HG03103 (cell line): ENCODE results near the gene FHAD1.
A peak's percentile ranks its signal among the peaks of the same experiment; 100 is the strongest.
"Not testable (repeated sequence)": the region's sequence is repeated elsewhere in the genome, so short reads cannot be mapped to it uniquely, and the experiment has no call there.

Experiments used
- ATAC-seq: cut with Tn5 transposase; IDR thresholded peaks from one replicate; pipeline ENCODE4 v1.9.1; 2021; ENCODE audit warnings: low read depth; ENCODE audit not compliant: unreplicated experiment

FHAD1 gene

DNA sequence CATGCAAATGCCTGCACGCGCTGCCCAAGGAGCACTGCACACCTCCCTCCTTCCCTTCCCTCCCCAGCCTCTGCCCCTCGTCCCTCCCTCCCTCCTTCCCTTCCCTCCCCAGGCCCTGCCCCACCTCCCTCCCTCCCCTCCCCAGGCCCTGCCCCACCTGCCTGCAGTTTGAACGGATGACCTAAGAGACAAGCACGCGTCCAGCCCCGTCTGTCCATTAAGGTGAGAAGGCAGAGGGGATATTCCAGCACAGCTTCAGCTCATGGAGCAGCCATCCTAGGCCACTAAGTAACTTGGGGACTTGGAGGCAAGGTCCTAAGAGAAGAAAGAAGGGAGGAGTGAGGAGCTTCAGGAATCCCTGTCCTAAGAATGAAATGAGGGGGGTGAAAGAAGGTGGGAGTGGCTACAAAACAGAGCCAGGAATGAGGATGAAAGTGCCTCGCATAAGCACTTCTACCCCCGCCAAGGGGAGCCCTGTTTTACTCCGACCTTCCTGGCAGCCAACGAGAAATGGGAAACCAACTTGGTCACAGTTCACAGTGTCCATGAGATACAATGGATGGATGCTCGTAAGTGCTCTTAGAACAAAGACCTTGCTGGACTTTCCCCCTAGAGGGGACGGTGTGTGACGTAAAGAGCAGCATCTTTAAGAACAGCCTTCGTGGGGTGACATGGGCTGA lies 141.3 kb downstream of the FHAD1 start:
- ATAC-seq, result no peak

GRCh38 chr1:15389828-15390227 lies 142.8 kb downstream of the FHAD1 start:
- not testable (repeated sequence) for ATAC-seq

- ATAC-seq, result no peak
Measured at GRCh38 chr1:15390667-15391066, 143.6 kb downstream of the FHAD1 start.

DNA sequence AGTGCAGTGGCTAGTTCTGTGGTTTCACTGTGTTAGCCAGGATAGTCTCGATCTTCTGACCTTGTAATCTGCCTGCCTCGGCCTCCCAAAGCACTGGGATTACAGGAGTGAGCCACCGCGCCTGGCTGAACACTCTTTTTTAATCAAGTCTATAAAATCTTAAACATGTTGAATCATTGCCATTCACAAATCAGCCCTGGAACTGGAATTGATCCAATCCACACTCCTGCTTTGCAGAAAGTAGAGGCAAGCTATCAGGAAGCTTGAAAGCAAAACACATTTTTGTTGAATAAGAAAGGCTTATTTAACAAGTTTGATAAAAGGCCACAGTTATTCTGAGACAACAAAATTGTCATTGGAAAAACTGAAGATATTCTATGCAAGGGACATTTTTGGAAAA lies 144.3 kb downstream of the FHAD1 start:
- ATAC-seq, result no peak

GRCh38 chr1:15393475-15394257 lies 146.6 kb downstream of the FHAD1 start:
- ATAC-seq, result no peak

- no peak for ATAC-seq
Measured at GRCh38 chr1:15394258-15394690, 147.3 kb downstream of the FHAD1 start.

DNA sequence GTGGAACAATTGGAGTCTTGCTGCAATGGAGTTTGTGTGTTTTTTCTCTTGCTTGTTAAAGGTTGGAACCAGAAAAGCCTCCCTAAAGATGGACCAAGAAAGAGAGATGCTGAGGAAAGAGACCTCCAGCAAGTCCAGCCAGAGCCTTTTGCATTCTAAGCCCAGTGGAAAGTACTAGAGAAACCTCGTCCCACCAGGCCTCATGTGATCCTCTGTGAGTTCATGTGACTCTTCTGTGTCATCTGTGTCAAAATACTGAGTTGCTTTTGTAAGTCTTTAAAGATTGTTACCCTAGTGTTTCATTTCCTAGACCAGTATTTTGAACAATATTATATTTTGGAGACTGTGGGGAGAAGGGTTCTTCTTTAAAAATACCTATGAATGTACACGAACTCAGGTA lies 150.2 kb downstream of the FHAD1 start:
- ATAC-seq, result no peak

DNA sequence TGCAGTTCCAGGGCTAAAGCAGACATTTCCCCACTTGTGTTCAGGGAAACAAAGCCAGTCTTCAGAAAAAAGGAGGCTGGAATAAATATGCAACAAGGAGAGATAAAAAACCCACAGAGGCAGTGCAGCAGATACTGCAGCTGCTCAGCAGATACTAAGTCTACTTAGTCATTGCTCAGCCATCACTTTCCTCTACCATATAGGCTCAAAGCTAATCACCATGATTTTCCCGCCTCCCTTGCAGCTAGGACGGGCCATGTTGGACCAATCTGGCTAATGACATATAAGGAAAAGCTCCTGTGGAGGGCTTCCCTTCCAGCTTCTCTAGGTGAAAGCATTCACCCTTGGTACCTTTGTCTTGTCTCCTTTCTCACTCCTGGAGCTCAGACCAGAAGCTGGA lies 152.7 kb downstream of the FHAD1 start:
- ATAC-seq, result no peak

DNA sequence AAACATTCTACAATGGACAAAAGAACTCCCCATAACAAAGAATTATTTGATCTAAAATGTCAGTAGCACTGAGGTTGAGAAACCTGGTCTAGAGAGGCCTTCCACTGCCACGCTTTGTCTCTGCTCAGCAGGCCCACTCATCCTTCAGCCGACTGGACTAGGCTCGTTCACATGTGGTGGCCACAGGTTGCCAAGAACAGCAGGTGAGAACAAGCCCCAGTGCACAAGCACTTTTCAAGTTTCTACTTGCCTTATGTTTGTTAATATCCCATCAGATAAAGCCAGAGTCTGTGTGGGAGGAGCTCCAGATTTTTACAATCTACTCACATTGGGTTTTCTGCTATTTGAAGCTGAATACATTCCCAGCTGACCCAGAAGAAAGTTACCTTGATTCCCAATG lies 153.6 kb downstream of the FHAD1 start:
- ATAC-seq, result no peak

DNA sequence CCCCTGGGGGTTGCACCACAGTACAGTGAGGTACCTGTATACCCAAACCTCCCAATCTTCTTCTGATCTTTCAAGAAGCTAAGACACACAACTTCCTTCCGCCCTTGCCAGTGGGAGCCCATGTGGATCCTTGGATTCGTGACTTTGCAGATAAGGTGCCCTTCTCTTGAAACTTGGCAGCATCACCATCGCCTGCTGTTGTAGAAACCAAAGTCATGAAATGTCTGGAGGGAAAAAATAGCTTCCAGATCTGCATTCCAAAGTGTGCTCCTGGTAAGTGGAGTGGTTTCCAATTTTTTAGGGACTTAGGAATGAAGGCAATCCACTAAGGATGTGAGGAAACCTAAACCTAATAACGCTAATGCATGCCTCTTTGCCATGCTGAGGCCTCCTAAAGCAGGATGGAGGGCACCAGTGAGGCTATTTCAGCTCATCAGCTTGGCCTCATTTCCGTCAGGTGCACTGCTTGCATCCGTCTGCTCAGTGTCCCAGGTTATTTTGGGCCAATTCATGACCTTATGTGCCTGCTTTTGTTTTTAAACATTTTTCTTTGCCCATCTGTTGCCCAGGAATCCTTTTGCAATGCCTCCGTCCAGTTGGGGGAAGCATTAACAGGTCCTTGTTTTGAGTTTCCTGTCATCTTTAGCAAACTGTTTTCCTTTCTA lies 154.5 kb downstream of the FHAD1 start:
- ATAC-seq, result no peak

- ATAC-seq, result no peak
Measured at GRCh38 chr1:15402809-15403450, 155.9 kb downstream of the FHAD1 start.

DNA sequence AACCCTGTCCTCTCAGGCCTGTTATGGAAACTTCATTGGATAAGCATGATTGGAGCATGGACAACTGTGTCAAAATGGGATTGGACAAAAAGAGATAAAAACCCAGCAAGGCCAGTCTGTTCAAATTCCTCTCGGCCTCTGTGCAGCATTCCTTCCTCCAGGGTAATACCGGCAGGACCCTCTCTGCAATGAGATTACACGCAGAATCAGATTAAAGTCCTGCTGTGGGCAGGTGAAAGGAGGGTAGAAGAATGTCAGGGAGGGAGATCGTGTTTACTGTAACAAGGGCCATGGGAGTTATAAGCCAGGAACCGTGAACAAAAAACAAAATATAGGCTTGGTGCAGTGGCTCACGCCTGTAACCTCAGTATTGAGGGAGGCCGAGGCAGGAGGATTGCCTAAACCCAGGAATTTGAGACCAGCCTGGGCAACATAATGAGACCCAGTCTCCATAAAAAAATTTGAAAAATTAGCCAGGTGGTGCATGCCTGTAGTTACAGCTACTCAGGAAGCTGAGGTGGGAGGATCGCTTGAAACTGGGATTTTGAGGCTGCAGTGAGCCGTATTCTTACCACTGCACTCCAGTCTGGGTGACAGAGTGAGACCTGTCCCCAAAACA lies 157.0 kb downstream of the FHAD1 start:
- ATAC-seq, result no peak

- ATAC-seq, result no peak
Measured at GRCh38 chr1:15405106-15405850, 158.3 kb downstream of the FHAD1 start.

- no peak for ATAC-seq
Measured at GRCh38 chr1:15406614-15407559, 159.9 kb downstream of the FHAD1 start.

DNA sequence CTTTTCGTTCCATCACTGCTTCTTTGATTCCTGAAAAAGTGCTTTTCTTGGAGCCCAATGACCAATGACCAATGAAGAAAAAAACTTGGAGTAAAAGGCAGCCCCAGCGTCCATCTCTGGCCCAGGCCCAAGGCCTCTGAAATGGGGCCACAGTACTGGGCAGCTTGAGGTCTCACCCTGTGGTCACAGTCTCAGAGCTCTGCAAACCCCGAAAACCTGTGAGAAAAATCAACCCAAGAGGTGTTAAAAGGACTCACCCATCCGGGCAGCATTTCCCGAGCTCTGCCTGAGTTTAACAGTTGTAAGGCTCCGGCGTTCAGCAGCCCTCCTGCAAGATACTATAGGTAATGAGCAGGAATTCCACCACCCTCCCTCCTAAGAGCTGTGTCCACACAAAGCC lies 160.6 kb downstream of the FHAD1 start:
- ATAC-seq, result no peak

DNA sequence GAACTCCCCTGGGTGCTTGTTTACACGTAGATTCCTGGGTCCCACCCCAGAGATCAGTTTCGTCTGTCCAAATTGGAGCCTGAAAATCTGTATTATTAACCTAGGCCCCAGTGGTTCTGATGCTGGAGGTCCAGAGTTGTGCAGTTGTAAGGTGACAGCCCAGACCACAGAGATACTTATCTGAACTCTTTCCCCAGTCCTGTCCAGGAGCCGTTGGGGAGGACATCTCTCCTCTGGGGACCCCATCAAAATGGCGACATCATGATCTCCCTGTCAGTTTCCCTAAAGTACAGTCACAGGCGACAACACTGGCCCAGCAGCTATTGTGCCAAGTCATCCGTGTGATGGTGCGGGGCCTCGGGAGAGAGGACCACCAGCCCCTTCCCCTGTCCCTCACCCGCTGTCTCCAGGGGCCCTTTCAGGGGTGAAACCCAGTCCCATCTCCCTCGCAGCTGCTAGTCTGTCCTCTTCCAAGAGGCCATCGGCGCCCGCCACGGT lies 161.9 kb downstream of the FHAD1 start:
- ATAC-seq, result no peak

GRCh38 chr1:15409388-15410222 lies 162.6 kb downstream of the FHAD1 start, which contains the start of gene EFHD2:
EFHD2 (plus strand) TSS chr1:15409888; CDS start chr1:15409972, 84 bp downstream.
- peak; percentile 67 for ATAC-seq
